SK-N-SH treated with all-trans-retinoic acid at 6 μM for 48 hours (cell line): ENCODE measurements around the gene BBS9.

Experiments used
- ARNTL ChIP-seq: fragments of 450-650 bp; formaldehyde crosslinking; IDR thresholded peaks from 2 replicates; pipeline ENCODE4 v1.5.0; 2020; ENCODE audit warnings: low read depth, mild to moderate bottlenecking, moderate library complexity, borderline replicate concordance
- BACH2 ChIP-seq: fragments of 250-450 bp; sonication (Bioruptor Pico); IDR thresholded peaks from 2 replicates; pipeline ENCODE4 v1.9.0; 2021; ENCODE audit warnings: mild to moderate bottlenecking, borderline replicate concordance
- CREB5 ChIP-seq: fragments of 250-450 bp; sonication (Bioruptor Pico); IDR thresholded peaks from 2 replicates; pipeline ENCODE4 v1.5.1; 2020; ENCODE audit warnings: low read depth, mild to moderate bottlenecking, moderate library complexity
- GLIS3 ChIP-seq: fragments of 250-450 bp; sonication (Bioruptor Pico); IDR thresholded peaks from 2 replicates; pipeline ENCODE4 v1.5.0; 2020; ENCODE audit warnings: mild to moderate bottlenecking, moderate library complexity
- ISL1 ChIP-seq: fragments of 250-450 bp; sonication (Bioruptor Pico); IDR thresholded peaks from 2 replicates; pipeline ENCODE4 v2.1.2; 2022; ENCODE audit warnings: mild to moderate bottlenecking, moderate library complexity
- PATZ1 ChIP-seq: fragments of 250-450 bp; sonication (Bioruptor Pico); IDR thresholded peaks from 2 replicates; pipeline ENCODE4 v1.8.0; 2020; ENCODE audit warnings: mild to moderate bottlenecking, moderate library complexity, borderline replicate concordance
- POU6F1 ChIP-seq: fragments of 250-450 bp; sonication (Bioruptor Pico); IDR thresholded peaks from 2 replicates; pipeline ENCODE4 v1.8.0; 2021; ENCODE audit warnings: low read depth, mild to moderate bottlenecking, moderate library complexity, borderline replicate concordance
- PPARA ChIP-seq: fragments of 250-450 bp; sonication (Bioruptor Pico); IDR thresholded peaks from 2 replicates; pipeline ENCODE4 v1.5.0; 2020; ENCODE audit warnings: mild to moderate bottlenecking, borderline replicate concordance
- RARB ChIP-seq: fragments of 250-450 bp; sonication (Bioruptor Pico); IDR thresholded peaks from 2 replicates; pipeline ENCODE4 v1.8.0; 2021; ENCODE audit warnings: mild to moderate bottlenecking, moderate library complexity
- SNAI2 ChIP-seq: fragments of 250-450 bp; sonication (Bioruptor Pico); IDR thresholded peaks from 2 replicates; pipeline ENCODE4 v1.5.0; 2020; ENCODE audit warnings: mild to moderate bottlenecking, moderate library complexity
- ZC3H10 ChIP-seq: fragments of 250-450 bp; sonication (Bioruptor Pico); IDR thresholded peaks from 2 replicates; pipeline ENCODE4 v1.5.1; 2021; ENCODE audit warnings: mild to moderate bottlenecking, moderate library complexity
- ZFP3 ChIP-seq: fragments of 250-450 bp; sonication (Bioruptor Pico); IDR thresholded peaks from 2 replicates; pipeline ENCODE4 v1.5.0; 2020; ENCODE audit warnings: mild to moderate bottlenecking, moderate library complexity
- ZFP30 ChIP-seq: fragments of 450-650 bp; formaldehyde crosslinking; IDR thresholded peaks from 2 replicates; pipeline ENCODE4 v1.5.0; 2022; ENCODE audit warnings: mild to moderate bottlenecking, moderate library complexity

- no peak for TF ChIP-seq ZFP30 (CRISPR knock-in tag)
- TF ChIP-seq ZFP3 (CRISPR knock-in tag): no peak
- TF ChIP-seq PATZ1: no peak
- TF ChIP-seq ZC3H10: no peak
- no peak for TF ChIP-seq ISL1 (CRISPR knock-in tag)
- no peak for TF ChIP-seq POU6F1 (CRISPR knock-in tag)
- TF ChIP-seq GLIS3 (CRISPR knock-in tag): no peak
- no peak for TF ChIP-seq PPARA (CRISPR knock-in tag)
- TF ChIP-seq BACH2: no peak
- no peak for TF ChIP-seq CREB5 (CRISPR knock-in tag)
- TF ChIP-seq RARB (CRISPR knock-in tag): no peak
- no peak for TF ChIP-seq ARNTL (CRISPR knock-in tag)
- TF ChIP-seq SNAI2 (CRISPR knock-in tag): no peak
Observed at GRCh38 chr7:33192695-33193291, 63.4 kb downstream of the BBS9 start.
